ENCODE data around the gene SHC3. TPM values are rescaled to one million over a fixed set of nuclear protein-coding genes. Genes with fewer than 3 reads are reported as not detected.

SHC3 gene
- total and polyA plus RNA-seq, 4 donors: 0.10 to 6.9 (median 1.1) TPM; not detected in 1

GRCh38 chr9:89135591-89136166, 42.9 kb downstream of the SHC3 start:
- H3K4me1 ChIP-seq (ENCODE audit: control insufficient read depth in 1 of 2, insufficient read depth in 2 of 2, low read length in 2 of 2): peaks cover 0 to 4% of the 10 kb centered on the region in 2 donors
- intact Hi-C loops (cut with DNase I): no loop called here
- no peaks in the 10 kb centered on the region for H3K27me3 ChIP-seq (ENCODE audit: control insufficient read depth in 1 of 2, insufficient read depth in 2 of 2, low read length in 1 of 2)
- no peak overlapping the region for H3K27ac ChIP-seq (ENCODE audit: low read depth in 1 of 2, low read length in 2 of 2)
- DNase-seq (no peak), ATAC-seq (ENCODE audit: low FRiP score) (no peak)
- H3K4me3 ChIP-seq (ENCODE audit: low read length in 2 of 2): no peak overlapping the region
- 81 to 91% methylated on average over 3 of the region's 3 CpGs for WGBS, 2 donors
- H3K36me3 ChIP-seq (ENCODE audit: control insufficient read depth in 1 of 2, insufficient read depth in 2 of 2, low read length in 1 of 2): no peaks in the 10 kb centered on the region
- no peaks in the 10 kb centered on the region for H3K9me3 ChIP-seq (ENCODE audit: control insufficient read depth, low read length)

GRCh38 chr9:89134709-89135108, 43.9 kb downstream of the SHC3 start:
- H3K9me3 ChIP-seq (ENCODE audit: control insufficient read depth, low read length): no peaks in the 10 kb centered on the region
- intact Hi-C loops (cut with DNase I): no loop called here

GRCh38 chr9:89122949-89123348, 55.7 kb downstream of the SHC3 start:
- Histone ChIP-seq H3K27ac (ENCODE audit: low read depth in 1 of 2, low read length in 2 of 2) (no peak overlapping the region), H3K4me1 (ENCODE audit: control insufficient read depth in 1 of 2, insufficient read depth in 2 of 2, low read length in 2 of 2) (no peaks in the 10 kb centered on the region), H3K9me3 (ENCODE audit: control insufficient read depth, low read length) (no peaks in the 10 kb centered on the region), H3K4me3 (ENCODE audit: low read length in 2 of 2) (no peak overlapping the region), H3K27me3 (ENCODE audit: control insufficient read depth in 1 of 2, insufficient read depth in 2 of 2, low read length in 1 of 2) (no peaks in the 10 kb centered on the region), H3K36me3 (ENCODE audit: control insufficient read depth in 1 of 2, insufficient read depth in 2 of 2, low read length in 1 of 2) (no peaks in the 10 kb centered on the region)
- ATAC-seq (ENCODE audit: low FRiP score): no peak
- WGBS, 2 donors: 91 to 92% methylated on average over 2 of the region's 2 CpGs
- intact Hi-C loops (cut with DNase I): no loop called here
- DNase-seq: no peak

More at GRCh38 chr9:89134709-89135108, 43.9 kb downstream of the SHC3 start:
- DNase-seq (no peak), ATAC-seq (ENCODE audit: low FRiP score) (no peak)
- H3K27ac ChIP-seq (ENCODE audit: low read depth in 1 of 2, low read length in 2 of 2): no peak overlapping the region
- no peaks in the 10 kb centered on the region for H3K36me3 ChIP-seq (ENCODE audit: control insufficient read depth in 1 of 2, insufficient read depth in 2 of 2, low read length in 1 of 2)
- WGBS, 2 donors: 87 to 88% methylated on average over 1 of the region's 1 CpG
- H3K4me1 ChIP-seq (ENCODE audit: control insufficient read depth in 1 of 2, insufficient read depth in 2 of 2, low read length in 2 of 2): peaks cover 0 to 4% of the 10 kb centered on the region in 2 donors
- H3K27me3 ChIP-seq (ENCODE audit: control insufficient read depth in 1 of 2, insufficient read depth in 2 of 2, low read length in 1 of 2): no peaks in the 10 kb centered on the region
- no peak overlapping the region for H3K4me3 ChIP-seq (ENCODE audit: low read length in 2 of 2)

GRCh38 chr9:89120704-89121103, 57.9 kb downstream of the SHC3 start:
- ATAC-seq (ENCODE audit: low FRiP score) (no peak), DNase-seq (no peak)
- intact Hi-C loops (cut with DNase I): no loop called here
- Histone ChIP-seq H3K27ac (ENCODE audit: low read depth in 1 of 2, low read length in 2 of 2) (no peak overlapping the region), H3K4me3 (ENCODE audit: low read length in 2 of 2) (no peak overlapping the region), H3K9me3 (ENCODE audit: control insufficient read depth, low read length) (peaks cover 3% of the 10 kb centered on the region), H3K27me3 (ENCODE audit: control insufficient read depth in 1 of 2, insufficient read depth in 2 of 2, low read length in 1 of 2) (no peaks in the 10 kb centered on the region), H3K36me3 (ENCODE audit: control insufficient read depth in 1 of 2, insufficient read depth in 2 of 2, low read length in 1 of 2) (no peaks in the 10 kb centered on the region), H3K4me1 (ENCODE audit: control insufficient read depth in 1 of 2, insufficient read depth in 2 of 2, low read length in 2 of 2) (no peaks in the 10 kb centered on the region)
- 92% methylated on average over 3 of the region's 3 CpGs for WGBS, 2 donors

GRCh38 chr9:89116805-89117192, 61.8 kb downstream of the SHC3 start:
- no peak for DNase-seq
- WGBS, 2 donors: 85 to 87% methylated on average over 3 of the region's 3 CpGs
- ATAC-seq (ENCODE audit: low FRiP score): no peak
- Histone ChIP-seq H3K36me3 (ENCODE audit: control insufficient read depth in 1 of 2, insufficient read depth in 2 of 2, low read length in 1 of 2) (no peaks in the 10 kb centered on the region), H3K4me3 (ENCODE audit: low read length in 2 of 2) (no peak overlapping the region), H3K9me3 (ENCODE audit: control insufficient read depth, low read length) (peaks cover 3% of the 10 kb centered on the region), H3K4me1 (ENCODE audit: control insufficient read depth in 1 of 2, insufficient read depth in 2 of 2, low read length in 2 of 2) (no peaks in the 10 kb centered on the region), H3K27ac (ENCODE audit: low read depth in 1 of 2, low read length in 2 of 2) (no peak overlapping the region), H3K27me3 (ENCODE audit: control insufficient read depth in 1 of 2, insufficient read depth in 2 of 2, low read length in 1 of 2) (no peaks in the 10 kb centered on the region)
- intact Hi-C loops (cut with DNase I): no loop called here

- no peak for ATAC-seq (ENCODE audit: low FRiP score)
- H3K4me1 ChIP-seq (ENCODE audit: control insufficient read depth in 1 of 2, insufficient read depth in 2 of 2, low read length in 2 of 2): no peaks in the 10 kb centered on the region
- peaks cover 3% of the 10 kb centered on the region for H3K9me3 ChIP-seq (ENCODE audit: control insufficient read depth, low read length)
- WGBS, 2 donors: 86% methylated on average over 8 of the region's 8 CpGs
- H3K27me3 ChIP-seq (ENCODE audit: control insufficient read depth in 1 of 2, insufficient read depth in 2 of 2, low read length in 1 of 2): no peaks in the 10 kb centered on the region
- no peaks in the 10 kb centered on the region for H3K36me3 ChIP-seq (ENCODE audit: control insufficient read depth in 1 of 2, insufficient read depth in 2 of 2, low read length in 1 of 2)
- H3K27ac ChIP-seq (ENCODE audit: low read depth in 1 of 2, low read length in 2 of 2): no peak overlapping the region
- intact Hi-C loops (cut with DNase I): no loop called here
- DNase-seq: no peak
- H3K4me3 ChIP-seq (ENCODE audit: low read length in 2 of 2): no peak overlapping the region
Measured at GRCh38 chr9:89116064-89116804, 62.4 kb downstream of the SHC3 start.

- Histone ChIP-seq H3K4me3 (ENCODE audit: low read length in 2 of 2) (no peak overlapping the region), H3K4me1 (ENCODE audit: control insufficient read depth in 1 of 2, insufficient read depth in 2 of 2, low read length in 2 of 2) (no peaks in the 10 kb centered on the region), H3K27ac (ENCODE audit: low read depth in 1 of 2, low read length in 2 of 2) (no peak overlapping the region), H3K9me3 (ENCODE audit: control insufficient read depth, low read length) (peaks cover 3% of the 10 kb centered on the region), H3K27me3 (ENCODE audit: control insufficient read depth in 1 of 2, insufficient read depth in 2 of 2, low read length in 1 of 2) (no peaks in the 10 kb centered on the region), H3K36me3 (ENCODE audit: control insufficient read depth in 1 of 2, insufficient read depth in 2 of 2, low read length in 1 of 2) (no peaks in the 10 kb centered on the region)
- ATAC-seq (ENCODE audit: low FRiP score) (no peak), DNase-seq (no peak)
- intact Hi-C loops (cut with DNase I): no loop called here
- WGBS, 2 donors: 83 to 90% methylated on average over 1 of the region's 1 CpG
Measured at GRCh38 chr9:89115426-89115825, 63.2 kb downstream of the SHC3 start.

GRCh38 chr9:89114741-89115140, 63.9 kb downstream of the SHC3 start:
- H3K36me3 ChIP-seq (ENCODE audit: control insufficient read depth in 1 of 2, insufficient read depth in 2 of 2, low read length in 1 of 2): no peaks in the 10 kb centered on the region
- no peaks in the 10 kb centered on the region for H3K27me3 ChIP-seq (ENCODE audit: control insufficient read depth in 1 of 2, insufficient read depth in 2 of 2, low read length in 1 of 2)
- H3K4me3 ChIP-seq (ENCODE audit: low read length in 2 of 2): no peak overlapping the region
- 87 to 93% methylated on average over 4 of the region's 4 CpGs for WGBS, 2 donors
- peaks cover 3% of the 10 kb centered on the region for H3K9me3 ChIP-seq (ENCODE audit: control insufficient read depth, low read length)
- intact Hi-C loops (cut with DNase I): no loop called here
- no peak for DNase-seq
- ATAC-seq (ENCODE audit: low FRiP score): no peak
- H3K4me1 ChIP-seq (ENCODE audit: control insufficient read depth in 1 of 2, insufficient read depth in 2 of 2, low read length in 2 of 2): no peaks in the 10 kb centered on the region
- H3K27ac ChIP-seq (ENCODE audit: low read depth in 1 of 2, low read length in 2 of 2): no peak overlapping the region

- Histone ChIP-seq H3K4me3 (ENCODE audit: low read length in 2 of 2) (no peak overlapping the region), H3K27me3 (ENCODE audit: control insufficient read depth in 1 of 2, insufficient read depth in 2 of 2, low read length in 1 of 2) (no peaks in the 10 kb centered on the region), H3K27ac (ENCODE audit: low read depth in 1 of 2, low read length in 2 of 2) (no peak overlapping the region), H3K4me1 (ENCODE audit: control insufficient read depth in 1 of 2, insufficient read depth in 2 of 2, low read length in 2 of 2) (no peaks in the 10 kb centered on the region), H3K36me3 (ENCODE audit: control insufficient read depth in 1 of 2, insufficient read depth in 2 of 2, low read length in 1 of 2) (no peaks in the 10 kb centered on the region), H3K9me3 (ENCODE audit: control insufficient read depth, low read length) (peaks cover 3% of the 10 kb centered on the region)
- DNase-seq: no peak
- no peak for ATAC-seq (ENCODE audit: low FRiP score)
- intact Hi-C loops (cut with DNase I): no loop called here
- 83 to 84% methylated on average over 4 of the region's 4 CpGs for WGBS, 2 donors
Measured at GRCh38 chr9:89113851-89114250, 64.8 kb downstream of the SHC3 start.

Data from aorta (tissue), 5 donors.